Activated naive CD4-positive, alpha-beta T cell treated with anti-CD3 and anti-CD28 coated beads for 36 hours (primary cell): ENCODE results near the gene GNAO1. TPM values are rescaled to one million over a fixed set of nuclear protein-coding genes. Genes with fewer than 3 reads are reported as not detected.

Experiments
- CTCF ChIA-PET: fragments of 350-600 bp; sonication (Branson Sonifier 250); formaldehyde crosslinking; loops from one replicate; lab custom pipeline; 2021; ENCODE audit warnings: antibody characterized with exemption; lab: Charles Lee
- DNase-seq: peaks from one replicate; pipeline ENCODE4 v3.0.0-alpha.2; 2020
- H3K27ac Mint-ChIP-seq: one replicate; pipeline ENCODE4 v1.8.0; 2021; ENCODE audit warnings: mild to moderate bottlenecking, mixed read lengths
- H3K27me3 Mint-ChIP-seq: one replicate; pipeline ENCODE4 v1.8.0; 2021; ENCODE audit warnings: low read depth, mixed read lengths
- H3K36me3 Mint-ChIP-seq: one replicate; pipeline ENCODE4 v1.8.0; 2021; ENCODE audit warnings: low read depth, mixed read lengths
- H3K4me1 Mint-ChIP-seq: one replicate; pipeline ENCODE4 v1.8.0; 2021; ENCODE audit warnings: low read depth, mixed read lengths
- H3K4me3 Mint-ChIP-seq: one replicate; pipeline ENCODE4 v1.8.0; 2021; ENCODE audit warnings: mild to moderate bottlenecking, moderate library complexity, mixed read lengths
- H3K9me3 Mint-ChIP-seq: one replicate; pipeline ENCODE4 v1.8.0; 2021; ENCODE audit warnings: mixed read lengths
- intact Hi-C: fragments of 100-400 bp; cut with micrococcal nuclease; formaldehyde crosslinking; loops from one replicate; pipeline ENCODE4 v1.15.1; 2023
- total RNA-seq, 2 experiments: library from RNA; stranded (reverse); gene quantifications; one replicate each; pipeline ENCODE4 v1.2.3, GENCODE V29; 2021

The GNAO1 gene
- total RNA-seq, 2 experiments from 2014 or later: 0.25 to 0.50 TPM

GRCh38 chr16:56286809-56287208, 95.5 kb downstream of the GNAO1 start:
- CTCF ChIA-PET: interaction anchor here (0.7 kb wide), 1 partner anchor 41 kb away, joined by 3 read pairs; no protein-coding TSS in a partner anchor
- no peaks in the 10 kb centered on the region for H3K27me3 Mint-ChIP-seq
- no peaks in the 10 kb centered on the region for H3K9me3 Mint-ChIP-seq
- H3K4me1 Mint-ChIP-seq: no peaks in the 10 kb centered on the region
- intact Hi-C loops: no loop called here
- no peak overlapping the region for H3K27ac Mint-ChIP-seq
- H3K4me3 Mint-ChIP-seq: no peak overlapping the region
- H3K36me3 Mint-ChIP-seq: no peaks in the 10 kb centered on the region
- no peak for DNase-seq

GRCh38 chr16:56288019-56288418, 96.7 kb downstream of the GNAO1 start:
- Mint-ChIP-seq H3K4me3 (no peak overlapping the region), H3K27me3 (no peaks in the 10 kb centered on the region), H3K36me3 (no peaks in the 10 kb centered on the region), H3K4me1 (no peaks in the 10 kb centered on the region), H3K9me3 (no peaks in the 10 kb centered on the region), H3K27ac (no peak overlapping the region)
- no peak for DNase-seq
- CTCF ChIA-PET: no interaction called here
- intact Hi-C loops: no loop called here

GRCh38 chr16:56289416-56289815, 98.1 kb downstream of the GNAO1 start:
- CTCF ChIA-PET: interaction anchor here (0.6 kb wide), 1 partner anchor 41 kb away, joined by 3 read pairs; no protein-coding TSS in a partner anchor
- no peaks in the 10 kb centered on the region for H3K9me3 Mint-ChIP-seq
- H3K27me3 Mint-ChIP-seq: no peaks in the 10 kb centered on the region
- intact Hi-C loops: no loop called here
- H3K4me3 Mint-ChIP-seq: no peak overlapping the region
- DNase-seq: no peak
- no peaks in the 10 kb centered on the region for H3K36me3 Mint-ChIP-seq
- H3K4me1 Mint-ChIP-seq: no peaks in the 10 kb centered on the region
- no peak overlapping the region for H3K27ac Mint-ChIP-seq

GRCh38 chr16:56289862-56290261, 98.6 kb downstream of the GNAO1 start:
- no peak for DNase-seq
- Mint-ChIP-seq H3K4me3 (no peak overlapping the region), H3K4me1 (no peaks in the 10 kb centered on the region), H3K27me3 (no peaks in the 10 kb centered on the region), H3K9me3 (no peaks in the 10 kb centered on the region), H3K36me3 (no peaks in the 10 kb centered on the region), H3K27ac (no peak overlapping the region)
- intact Hi-C loops: no loop called here
- CTCF ChIA-PET: interaction anchor here (0.6 kb wide), 1 partner anchor 41 kb away, joined by 3 read pairs; no protein-coding TSS in a partner anchor

- H3K4me1 Mint-ChIP-seq: no peaks in the 10 kb centered on the region
- no peak overlapping the region for H3K4me3 Mint-ChIP-seq
- no peak for DNase-seq
- no peaks in the 10 kb centered on the region for H3K36me3 Mint-ChIP-seq
- intact Hi-C loops: no loop called here
- H3K9me3 Mint-ChIP-seq: no peaks in the 10 kb centered on the region
- CTCF ChIA-PET: interaction anchor here (1.4 kb wide), 1 partner anchor 25 kb away, joined by 4 read pairs; no protein-coding TSS in a partner anchor
- no peak overlapping the region for H3K27ac Mint-ChIP-seq
- H3K27me3 Mint-ChIP-seq: peaks cover 2% of the 10 kb centered on the region
Measured at GRCh38 chr16:56294014-56294413, 102.7 kb downstream of the GNAO1 start.

GRCh38 chr16:56294579-56294978, 103.3 kb downstream of the GNAO1 start:
- Mint-ChIP-seq H3K36me3 (no peaks in the 10 kb centered on the region), H3K27me3 (peaks cover 2% of the 10 kb centered on the region), H3K9me3 (no peaks in the 10 kb centered on the region), H3K27ac (no peak overlapping the region), H3K4me1 (no peaks in the 10 kb centered on the region), H3K4me3 (no peak overlapping the region)
- intact Hi-C loops: no loop called here
- CTCF ChIA-PET: no interaction called here
- no peak for DNase-seq

GRCh38 chr16:56295059-56295665, 103.9 kb downstream of the GNAO1 start:
- Mint-ChIP-seq H3K4me3 (no peak overlapping the region), H3K36me3 (no peaks in the 10 kb centered on the region), H3K4me1 (no peaks in the 10 kb centered on the region), H3K27ac (no peak overlapping the region), H3K27me3 (peaks cover 2% of the 10 kb centered on the region), H3K9me3 (no peaks in the 10 kb centered on the region)
- CTCF ChIA-PET: no interaction called here
- intact Hi-C loops: no loop called here
- DNase-seq: no peak

- H3K4me1 Mint-ChIP-seq: no peaks in the 10 kb centered on the region
- H3K36me3 Mint-ChIP-seq: no peaks in the 10 kb centered on the region
- H3K4me3 Mint-ChIP-seq: no peak overlapping the region
- H3K27ac Mint-ChIP-seq: no peak overlapping the region
- peaks cover 2% of the 10 kb centered on the region for H3K27me3 Mint-ChIP-seq
- no peaks in the 10 kb centered on the region for H3K9me3 Mint-ChIP-seq
- CTCF ChIA-PET: interaction anchor here (0.5 kb wide), 1 partner anchor 79 kb away, joined by 3 read pairs; no protein-coding TSS in a partner anchor
- no peak for DNase-seq
- intact Hi-C loops: no loop called here
Measured at GRCh38 chr16:56295739-56296527, 104.6 kb downstream of the GNAO1 start.

GRCh38 chr16:56297684-56298083, 106.4 kb downstream of the GNAO1 start:
- CTCF ChIA-PET: interaction anchor here (0.6 to 2.3 kb wide), 3 partner anchors 17 to 266 kb away, joined by 3 to 5 read pairs (median 3); no protein-coding TSS in a partner anchor
- Mint-ChIP-seq H3K27me3 (peaks cover 2% of the 10 kb centered on the region), H3K36me3 (no peaks in the 10 kb centered on the region), H3K9me3 (no peaks in the 10 kb centered on the region), H3K27ac (no peak overlapping the region), H3K4me3 (no peak overlapping the region), H3K4me1 (no peaks in the 10 kb centered on the region)
- DNase-seq: no peak
- intact Hi-C loops: no loop called here

GRCh38 chr16:56298116-56298515, 106.8 kb downstream of the GNAO1 start:
- Mint-ChIP-seq H3K36me3 (no peaks in the 10 kb centered on the region), H3K9me3 (no peaks in the 10 kb centered on the region), H3K27ac (no peak overlapping the region), H3K4me3 (no peak overlapping the region), H3K27me3 (peaks cover 2% of the 10 kb centered on the region), H3K4me1 (no peaks in the 10 kb centered on the region)
- intact Hi-C loops: no loop called here
- DNase-seq: no peak
- CTCF ChIA-PET: interaction anchor here (0.6 to 2.3 kb wide), 3 partner anchors 17 to 266 kb away, joined by 3 to 5 read pairs (median 3); no protein-coding TSS in a partner anchor

- no peak for DNase-seq
- no peaks in the 10 kb centered on the region for H3K36me3 Mint-ChIP-seq
- intact Hi-C loops: no loop called here
- H3K4me1 Mint-ChIP-seq: no peaks in the 10 kb centered on the region
- no peaks in the 10 kb centered on the region for H3K9me3 Mint-ChIP-seq
- no peak overlapping the region for H3K4me3 Mint-ChIP-seq
- CTCF ChIA-PET: interaction anchor here (2.3 kb wide), 1 partner anchor 18 kb away, joined by 5 read pairs; no protein-coding TSS in a partner anchor
- H3K27me3 Mint-ChIP-seq: peaks cover 2% of the 10 kb centered on the region
- H3K27ac Mint-ChIP-seq: no peak overlapping the region
Measured at GRCh38 chr16:56298948-56299596, 107.8 kb downstream of the GNAO1 start.

GRCh38 chr16:56300242-56300623, 108.9 kb downstream of the GNAO1 start:
- CTCF ChIA-PET: no interaction called here
- Mint-ChIP-seq H3K36me3 (no peaks in the 10 kb centered on the region), H3K27ac (no peak overlapping the region), H3K4me1 (no peaks in the 10 kb centered on the region), H3K4me3 (no peak overlapping the region), H3K27me3 (peaks cover 2% of the 10 kb centered on the region), H3K9me3 (no peaks in the 10 kb centered on the region)
- intact Hi-C loops: no loop called here
- no peak for DNase-seq
